ENCODE measurements around the gene PODN.

Gene PODN

DNA sequence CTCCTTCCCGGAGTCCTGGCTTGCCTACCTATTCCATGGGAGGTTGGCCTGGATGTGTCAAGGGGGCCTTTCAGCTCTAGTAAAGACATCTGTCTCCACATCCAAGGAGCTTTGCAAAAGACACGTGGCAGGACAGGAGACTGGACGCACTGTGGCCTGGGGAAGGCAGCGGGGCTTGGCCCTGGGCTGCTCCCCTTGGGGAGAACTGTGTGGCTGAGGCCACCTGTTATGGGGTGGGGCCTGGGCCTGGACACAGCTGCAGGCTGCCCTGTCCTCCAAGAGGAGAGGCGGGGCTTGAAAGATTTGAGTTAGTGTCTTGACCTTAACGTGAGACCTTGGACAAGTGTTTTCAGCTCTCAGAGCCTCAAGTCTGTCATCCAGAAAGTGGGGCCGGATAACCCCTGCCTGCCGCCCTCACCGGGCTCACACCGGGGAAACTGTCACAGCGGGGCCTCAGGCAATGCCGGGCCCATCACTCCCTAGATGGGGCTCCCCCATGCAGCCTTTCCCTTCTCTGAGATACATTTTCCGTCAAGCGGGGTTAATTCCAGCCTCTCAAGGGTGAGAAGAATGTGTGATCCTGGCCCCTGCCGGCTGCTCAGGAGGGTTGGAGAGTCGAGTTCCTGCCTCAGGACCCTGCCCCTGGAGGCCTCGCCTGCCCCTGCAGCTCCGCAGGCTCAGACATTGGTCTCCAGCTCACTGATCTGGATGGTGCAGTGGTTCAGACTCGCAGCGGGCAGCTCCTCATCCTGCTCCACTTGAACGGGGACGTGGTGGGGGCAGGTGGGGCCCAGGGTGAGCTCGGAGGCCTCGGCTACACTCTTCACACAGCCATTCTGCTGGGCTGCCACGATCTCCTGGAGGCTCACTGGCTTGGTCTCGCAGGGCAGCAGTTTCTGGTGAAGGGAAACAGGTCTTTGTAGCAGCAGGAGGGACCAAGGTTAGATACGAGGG lies 25.6 kb downstream of the PODN start:
- Histone ChIP-seq H3K27me3 (no peaks in the 10 kb centered on the region), H3K4me3 (no peak overlapping the region), H3K9me3 (no peaks in the 10 kb centered on the region), H3K27ac (no peak overlapping the region), H3K4me1 (peaks cover 0 to 18% (median 4%) of the 10 kb centered on the region in 4 donors), H3K36me3 (peaks cover 0 to 23% (median 19%) of the 10 kb centered on the region in 3 donors)
- intact Hi-C loops (cut with DNase I; ENCODE audit: low total_unique reads) = no loop called here
- DNase-seq = no peak
- TF ChIP-seq, protein P1, sequence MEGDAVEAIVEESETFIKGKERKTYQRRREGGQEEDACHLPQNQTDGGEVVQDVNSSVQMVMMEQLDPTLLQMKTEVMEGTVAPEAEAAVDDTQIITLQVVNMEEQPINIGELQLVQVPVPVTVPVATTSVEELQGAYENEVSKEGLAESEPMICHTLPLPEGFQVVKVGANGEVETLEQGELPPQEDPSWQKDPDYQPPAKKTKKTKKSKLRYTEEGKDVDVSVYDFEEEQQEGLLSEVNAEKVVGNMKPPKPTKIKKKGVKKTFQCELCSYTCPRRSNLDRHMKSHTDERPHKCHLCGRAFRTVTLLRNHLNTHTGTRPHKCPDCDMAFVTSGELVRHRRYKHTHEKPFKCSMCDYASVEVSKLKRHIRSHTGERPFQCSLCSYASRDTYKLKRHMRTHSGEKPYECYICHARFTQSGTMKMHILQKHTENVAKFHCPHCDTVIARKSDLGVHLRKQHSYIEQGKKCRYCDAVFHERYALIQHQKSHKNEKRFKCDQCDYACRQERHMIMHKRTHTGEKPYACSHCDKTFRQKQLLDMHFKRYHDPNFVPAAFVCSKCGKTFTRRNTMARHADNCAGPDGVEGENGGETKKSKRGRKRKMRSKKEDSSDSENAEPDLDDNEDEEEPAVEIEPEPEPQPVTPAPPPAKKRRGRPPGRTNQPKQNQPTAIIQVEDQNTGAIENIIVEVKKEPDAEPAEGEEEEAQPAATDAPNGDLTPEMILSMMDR (IDR thresholded peaks at IDR 0.05) = no peak

DNA sequence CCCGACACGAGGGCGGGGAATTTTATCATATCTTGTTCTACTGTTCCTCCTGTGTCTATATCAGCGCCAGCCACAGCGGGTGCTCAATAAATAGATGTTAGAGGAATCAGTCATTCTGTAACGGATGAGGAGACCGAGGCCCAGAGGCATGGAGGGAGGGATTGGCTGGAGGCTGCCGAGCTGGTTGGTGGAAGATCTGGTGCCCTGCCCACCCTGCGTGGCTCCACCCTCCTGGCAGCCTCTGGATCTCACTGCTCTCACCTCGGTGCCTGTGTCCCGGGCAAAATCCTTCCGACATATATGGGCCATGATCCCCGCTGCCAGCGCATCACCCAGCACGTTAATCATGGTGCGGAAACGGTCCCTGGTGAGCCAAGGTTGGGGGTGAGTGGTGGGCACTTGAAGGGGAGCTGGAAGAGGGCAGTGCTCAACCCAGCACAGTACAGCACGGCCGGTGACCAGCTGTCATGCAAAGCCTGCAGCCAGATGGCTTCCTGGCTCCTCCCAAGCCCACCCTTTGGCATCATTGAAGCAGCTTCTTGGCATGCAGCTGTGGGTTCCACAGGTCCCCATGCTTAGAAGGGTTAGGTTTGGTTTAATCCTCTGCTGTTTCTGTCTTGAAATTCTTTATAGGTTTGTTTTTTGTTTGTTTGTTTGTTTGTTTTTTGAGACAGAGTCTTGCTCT lies 26.7 kb downstream of the PODN start:
- Histone ChIP-seq H3K27ac (no peak overlapping the region), H3K4me3 (no peak overlapping the region), H3K9me3 (no peaks in the 10 kb centered on the region), H3K27me3 (no peaks in the 10 kb centered on the region), H3K4me1 (peaks cover 0 to 18% (median 4%) of the 10 kb centered on the region in 4 donors), H3K36me3 (peaks cover 0 to 16% (median 15%) of the 10 kb centered on the region in 3 donors)
- intact Hi-C loops (cut with DNase I; ENCODE audit: low total_unique reads) = no loop called here
- no peak for DNase-seq
- TF ChIP-seq, protein P1 (IDR thresholded peaks at IDR 0.05) = no peak

DNA sequence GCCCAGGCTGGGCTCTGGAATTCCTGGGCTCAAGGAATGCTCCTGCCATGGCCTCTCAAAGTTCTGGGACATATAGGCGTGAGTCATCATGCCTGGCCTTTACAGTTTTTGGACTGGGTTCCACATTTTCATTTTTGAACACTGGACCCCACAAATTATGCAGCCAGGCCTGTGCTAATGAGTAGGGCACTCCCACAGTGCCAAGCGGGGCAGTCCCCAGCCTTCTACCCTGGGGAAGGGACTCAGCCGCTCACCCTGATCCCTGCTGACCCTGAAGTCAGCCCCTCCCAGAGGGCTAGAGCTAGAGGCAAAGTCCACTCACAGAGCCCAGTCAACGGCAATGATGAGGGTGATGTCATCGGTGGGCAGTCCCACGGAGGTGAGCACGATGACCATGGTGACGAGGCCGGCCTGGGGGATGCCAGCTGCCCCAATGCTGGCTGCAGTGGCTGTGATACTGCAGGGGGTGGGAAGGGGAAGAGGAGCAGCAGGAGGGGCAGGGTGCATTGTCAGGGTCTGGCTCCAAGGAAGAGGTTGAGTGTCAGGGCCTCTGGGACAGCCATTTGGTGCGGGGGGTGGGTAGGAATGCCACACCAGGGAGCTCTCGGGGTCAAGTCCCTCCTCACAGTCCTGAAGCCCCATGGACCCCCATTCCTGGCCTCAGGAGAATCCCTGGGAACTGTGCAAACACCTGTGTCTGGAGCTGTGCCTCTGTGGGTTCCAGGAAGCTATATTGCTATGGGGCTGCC lies 27.6 kb downstream of the PODN start:
- TF ChIP-seq, protein P1 (IDR thresholded peaks at IDR 0.05) = no peak
- no peak for DNase-seq
- no peak overlapping the region for H3K4me3 ChIP-seq

DNA sequence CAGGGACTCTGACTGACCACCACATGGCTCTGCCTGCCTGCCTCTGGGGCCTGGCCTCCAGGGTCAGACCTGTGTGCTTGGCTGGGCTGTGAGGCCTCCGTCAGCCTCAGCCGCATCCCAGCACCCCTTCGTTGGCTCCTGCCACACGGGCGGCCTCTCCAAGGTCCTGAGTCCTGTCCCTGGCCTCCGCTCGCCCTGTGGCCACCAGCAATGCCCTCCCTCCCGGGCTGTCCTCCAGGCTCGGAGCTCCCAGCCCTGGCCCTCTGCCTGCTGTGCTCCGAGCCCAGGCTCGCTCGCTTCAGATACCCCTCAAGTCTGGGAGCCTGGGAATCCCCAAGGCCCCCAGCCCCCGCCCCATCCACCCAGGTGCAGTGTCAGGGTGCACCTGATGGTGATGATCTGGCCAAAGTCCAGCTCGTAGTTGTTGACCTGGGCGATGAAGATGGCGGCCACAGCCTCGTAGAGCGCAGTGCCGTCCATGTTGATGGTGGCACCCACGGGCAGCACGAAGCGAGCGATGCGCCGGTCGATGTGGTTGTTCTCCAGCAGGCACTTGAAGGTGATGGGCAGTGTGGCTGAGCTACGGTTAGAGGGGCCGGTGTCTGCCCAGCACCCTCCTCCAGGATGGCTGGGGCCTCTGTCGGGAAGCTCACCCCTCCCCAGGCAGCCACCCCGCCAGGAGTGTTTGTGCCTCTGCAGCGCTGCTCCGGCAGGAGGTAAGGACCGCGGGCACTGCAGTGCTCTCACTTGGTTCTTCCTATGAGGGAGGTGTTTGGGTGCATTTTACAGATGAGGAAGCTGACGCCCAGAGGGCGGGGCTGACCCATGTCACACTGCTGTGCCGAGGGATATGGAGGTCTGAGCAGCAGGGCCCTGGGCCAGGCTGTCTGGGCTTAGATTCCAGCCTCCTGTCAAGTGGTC lies 28.5 kb downstream of the PODN start:
- no peak overlapping the region for H3K4me3 ChIP-seq
- DNase-seq = no peak
- no peaks in the 10 kb centered on the region for H3K9me3 ChIP-seq
- H3K27me3 ChIP-seq = no peaks in the 10 kb centered on the region
- H3K36me3 ChIP-seq = peaks cover 0 to 6% (median 4%) of the 10 kb centered on the region in 3 donors
- no peak overlapping the region for H3K27ac ChIP-seq
- intact Hi-C loops (cut with DNase I; ENCODE audit: low total_unique reads) = no loop called here
- H3K4me1 ChIP-seq = peaks cover 0 to 18% (median 4%) of the 10 kb centered on the region in 4 donors
- TF ChIP-seq, protein P1 (IDR thresholded peaks at IDR 0.05) = no peak

More for the DNA sequence above, 27.6 kb downstream of the PODN start:
- H3K9me3 ChIP-seq = no peaks in the 10 kb centered on the region
- no peak overlapping the region for H3K27ac ChIP-seq
- H3K27me3 ChIP-seq = no peaks in the 10 kb centered on the region
- peaks cover 0 to 18% (median 4%) of the 10 kb centered on the region in 4 donors for H3K4me1 ChIP-seq
- H3K36me3 ChIP-seq = peaks cover 0 to 11% (median 9%) of the 10 kb centered on the region in 3 donors
- intact Hi-C loops (cut with DNase I; ENCODE audit: low total_unique reads) = no loop called here
